Stimulated activated CD8-positive, alpha-beta memory T cell treated with anti-CD3 and anti-CD28 coated beads, Interleukin-15, amount 100 ng/mL, for 4 hours (primary cell): Measurements from ENCODE around the gene CAPN15.
"Not testable (repeated sequence)": the region's sequence is repeated elsewhere in the genome, so short reads cannot be mapped to it uniquely, and the experiment has no call there.

Experiments used
- DNase-seq, 2 donors: peaks; one replicate each; pipeline ENCODE4 v3.0.0-alpha.2; 2020; ENCODE audit warnings: low read depth in 2 of 2

Gene CAPN15

GRCh38 chr16:527015-527903, at the start of gene CAPN15:
Gene CAPN15 (plus strand): TSS chr16:527712. CDS start chr16:546839, 19,127 bp downstream.
- DNase-seq: peak; percentile 73 to 79

- DNase-seq: not testable (repeated sequence)
Measured at GRCh38 chr16:478287-478686, 49.2 kb upstream of the CAPN15 start.

GRCh38 chr16:482468-483185, 44.9 kb upstream of the CAPN15 start:
- no peak for DNase-seq

GRCh38 chr16:483341-484075, 44.0 kb upstream of the CAPN15 start:
- no peak for DNase-seq

GRCh38 chr16:489606-490005, 37.9 kb upstream of the CAPN15 start:
- DNase-seq: no peak

- no peak for DNase-seq
Measured at GRCh38 chr16:490768-491167, 36.7 kb upstream of the CAPN15 start.

- no peak for DNase-seq
Measured at GRCh38 chr16:491220-491919, 36.1 kb upstream of the CAPN15 start.

GRCh38 chr16:492211-492875, 35.2 kb upstream of the CAPN15 start:
- no peak for DNase-seq

- DNase-seq: not testable (repeated sequence)
Measured at GRCh38 chr16:494676-495075, 32.8 kb upstream of the CAPN15 start.

GRCh38 chr16:495127-495748, 32.3 kb upstream of the CAPN15 start:
- no peak for DNase-seq

- no peak for DNase-seq
Measured at GRCh38 chr16:496097-496886, 31.2 kb upstream of the CAPN15 start.

GRCh38 chr16:497258-497657, 30.3 kb upstream of the CAPN15 start:
- DNase-seq: no peak

GRCh38 chr16:499924-500323, 27.6 kb upstream of the CAPN15 start:
- DNase-seq: no peak

- no peak for DNase-seq
Measured at GRCh38 chr16:500709-501108, 26.8 kb upstream of the CAPN15 start.

GRCh38 chr16:502179-502943, 25.2 kb upstream of the CAPN15 start:
- DNase-seq: no peak

GRCh38 chr16:503150-504071, 24.1 kb upstream of the CAPN15 start:
- DNase-seq: no peak

- no peak for DNase-seq
Measured at GRCh38 chr16:505479-506245, 21.9 kb upstream of the CAPN15 start.
